ENCODE measurements around the gene SH3BGRL3. TPM values are rescaled to one million over a fixed set of nuclear protein-coding genes. Genes with fewer than 3 reads are reported as not detected.
"Not testable (repeated sequence)": the region's sequence is repeated elsewhere in the genome, so short reads cannot be mapped to it uniquely, and the experiment has no call there.

SH3BGRL3 gene
- total RNA-seq, 2 donors from 2014 or later = 38.2 to 43.1 TPM

- WGBS, 2 donors = 68 to 74% methylated on average over 7 to 8 of the region's 8 CpGs
- Histone ChIP-seq H3K27me3 (no peaks in the 10 kb centered on the region), H3K27ac (no peak overlapping the region), H3K9me3 (no peaks in the 10 kb centered on the region), H3K4me1 (peaks cover 12% of the 10 kb centered on the region), H3K4me3 (no peak overlapping the region), H3K36me3 (replicated peaks in 1 of 2; ENCODE audit: insufficient read depth in 1 of 2, low read depth in 2 of 2) (no peaks in the 10 kb centered on the region)
- no peak for ATAC-seq
- intact Hi-C loops (cut with DNase I) = no loop called here
- TF ChIP-seq, protein P1, sequence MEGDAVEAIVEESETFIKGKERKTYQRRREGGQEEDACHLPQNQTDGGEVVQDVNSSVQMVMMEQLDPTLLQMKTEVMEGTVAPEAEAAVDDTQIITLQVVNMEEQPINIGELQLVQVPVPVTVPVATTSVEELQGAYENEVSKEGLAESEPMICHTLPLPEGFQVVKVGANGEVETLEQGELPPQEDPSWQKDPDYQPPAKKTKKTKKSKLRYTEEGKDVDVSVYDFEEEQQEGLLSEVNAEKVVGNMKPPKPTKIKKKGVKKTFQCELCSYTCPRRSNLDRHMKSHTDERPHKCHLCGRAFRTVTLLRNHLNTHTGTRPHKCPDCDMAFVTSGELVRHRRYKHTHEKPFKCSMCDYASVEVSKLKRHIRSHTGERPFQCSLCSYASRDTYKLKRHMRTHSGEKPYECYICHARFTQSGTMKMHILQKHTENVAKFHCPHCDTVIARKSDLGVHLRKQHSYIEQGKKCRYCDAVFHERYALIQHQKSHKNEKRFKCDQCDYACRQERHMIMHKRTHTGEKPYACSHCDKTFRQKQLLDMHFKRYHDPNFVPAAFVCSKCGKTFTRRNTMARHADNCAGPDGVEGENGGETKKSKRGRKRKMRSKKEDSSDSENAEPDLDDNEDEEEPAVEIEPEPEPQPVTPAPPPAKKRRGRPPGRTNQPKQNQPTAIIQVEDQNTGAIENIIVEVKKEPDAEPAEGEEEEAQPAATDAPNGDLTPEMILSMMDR (IDR thresholded peaks at IDR 0.05) = no peak
- no peak for DNase-seq
These were observed 23.0 kb downstream of the SH3BGRL3 start for GRCh38 chr1:26302733-26303405.

DNA sequence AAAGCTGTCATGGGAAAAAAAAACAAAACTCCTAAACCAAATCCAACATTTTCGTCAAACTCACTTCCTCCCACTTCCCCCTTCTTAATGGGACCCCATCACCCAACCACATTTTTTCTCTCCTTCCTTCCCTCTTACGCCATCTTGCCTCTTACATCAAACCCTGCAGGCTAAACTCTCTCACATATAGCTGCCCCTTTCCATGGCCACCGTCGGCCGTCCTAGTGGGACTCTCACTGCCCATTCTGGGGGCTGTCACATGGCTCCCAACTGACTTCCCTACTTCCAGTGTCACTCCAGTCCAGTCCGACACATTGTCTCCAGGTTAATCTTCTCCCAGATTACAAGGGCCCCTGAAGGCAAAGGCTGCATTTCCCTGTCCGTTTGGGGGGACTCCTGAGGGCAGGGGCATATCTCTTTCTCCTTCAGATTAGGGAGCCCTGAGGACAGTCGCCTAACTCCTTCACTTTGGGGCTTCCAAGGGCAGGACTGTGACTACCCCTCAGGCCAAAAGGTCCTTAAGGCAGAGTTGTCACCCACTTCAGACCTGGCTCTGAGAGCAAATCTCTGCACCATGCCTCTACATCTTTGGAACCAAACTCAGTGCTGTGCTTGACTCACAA is 25.9 kb downstream of the SH3BGRL3 start:
- ATAC-seq (no peak), DNase-seq (no peak)
- Histone ChIP-seq H3K27ac (peak overlapping the region in 2 of 4 donors; percentile 42 to 74), H3K36me3 (replicated peaks in 1 of 2; ENCODE audit: insufficient read depth in 1 of 2, low read depth in 2 of 2) (no peaks in the 10 kb centered on the region), H3K9me3 (no peaks in the 10 kb centered on the region), H3K27me3 (no peaks in the 10 kb centered on the region), H3K4me1 (peaks cover 12% of the 10 kb centered on the region), H3K4me3 (peak overlapping the region; percentile 73 to 88)
- intact Hi-C loops (cut with DNase I) = no loop called here
- WGBS, 2 donors = 11 to 12% methylated on average over 8 of the region's 8 CpGs
- TF ChIP-seq, protein P1 (IDR thresholded peaks at IDR 0.05) = no peak
- TF ChIP-seq POLR2A (IDR thresholded peaks at IDR 0.05) = no peak

DNA sequence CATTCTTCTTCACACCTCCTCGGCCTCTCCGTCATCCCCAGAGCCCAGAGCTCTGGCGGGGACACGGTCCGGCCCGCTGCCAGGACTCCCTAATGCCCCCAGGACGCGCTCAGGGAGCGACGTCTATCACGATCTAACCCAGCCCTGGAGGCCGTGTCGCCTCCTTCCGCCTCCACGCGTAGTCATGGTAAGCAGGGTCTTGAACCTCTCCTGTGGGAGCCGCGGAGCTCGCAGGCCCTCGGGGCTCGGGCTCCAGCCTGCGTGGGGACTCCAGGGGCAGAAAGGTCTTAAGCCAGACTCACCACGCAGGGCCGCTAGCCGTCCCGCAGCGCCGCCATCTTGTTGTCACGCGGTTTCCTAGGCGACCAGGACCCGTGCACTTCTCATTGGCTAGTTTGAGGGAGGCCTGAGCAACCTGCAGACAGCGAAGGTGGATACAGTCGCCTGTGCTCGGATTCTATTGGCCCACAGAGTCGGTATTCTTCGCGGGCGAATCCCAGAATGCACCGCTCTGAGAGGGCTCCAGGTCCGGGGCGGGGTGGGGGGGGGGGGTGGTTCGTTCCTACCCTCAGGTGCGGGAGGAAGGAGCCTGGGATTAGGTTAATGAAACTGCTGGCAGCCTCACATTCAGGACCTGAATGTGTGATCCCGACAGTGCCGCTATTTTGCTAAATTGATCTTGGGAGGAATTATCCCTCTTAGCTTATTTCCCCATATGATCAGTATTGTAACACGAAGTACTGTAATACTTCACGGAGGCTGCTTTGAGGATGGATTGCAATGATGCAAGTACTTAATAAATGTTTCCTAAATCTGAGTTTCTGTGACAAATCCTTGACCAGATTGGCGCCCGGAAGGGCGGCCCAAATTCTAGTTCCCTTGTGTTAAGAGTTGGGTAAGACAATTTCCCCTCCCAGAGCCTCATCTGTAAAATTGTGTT is 26.7 kb downstream of the SH3BGRL3 start, which contains the start of gene UBXN11:
UBXN11 (minus strand) TSS at position 347 of the 940 bp plus-strand sequence. CDS start 3,753 bp downstream, outside the sequence.
- Histone ChIP-seq H3K9me3 (no peaks in the 10 kb centered on the region), H3K27me3 (no peaks in the 10 kb centered on the region), H3K27ac (peak within 1 kb of the TSS in 3 of 4 donors; percentile 34 to 74 (median 42)), H3K36me3 (replicated peaks in 1 of 2; ENCODE audit: insufficient read depth in 1 of 2, low read depth in 2 of 2) (no peaks in the 10 kb centered on the region), H3K4me1 (peaks cover 12% of the 10 kb centered on the region), H3K4me3 (peak within 1 kb of the TSS; percentile 73 to 88)
- TF ChIP-seq, protein P1 (IDR thresholded peaks at IDR 0.05) = no peak
- peak in 2 of 3 donors; percentile 37 to 58 for TF ChIP-seq POLR2A (IDR thresholded peaks at IDR 0.05)
- ATAC-seq = peak; percentile 100
- 1 to 8% methylated on average over 12 to 51 of the region's 51 CpGs for WGBS, 2 donors
- intact Hi-C loops (cut with DNase I) = no loop called here
- DNase-seq = peak; percentile 95 to 98 (median 97)

- intact Hi-C loops (cut with DNase I) = no loop called here
- Histone ChIP-seq H3K9me3 (no peaks in the 10 kb centered on the region), H3K27me3 (no peaks in the 10 kb centered on the region), H3K4me1 (peaks cover 12% of the 10 kb centered on the region), H3K4me3 (no peak overlapping the region), H3K27ac (peak overlapping the region in 2 of 4 donors; percentile 30 to 74), H3K36me3 (replicated peaks in 1 of 2; ENCODE audit: insufficient read depth in 1 of 2, low read depth in 2 of 2) (no peaks in the 10 kb centered on the region)
- ATAC-seq = no peak
- TF ChIP-seq, protein P1 (IDR thresholded peaks at IDR 0.05) = no peak
- TF ChIP-seq POLR2A (IDR thresholded peaks at IDR 0.05) = no peak
- no peak for DNase-seq
- 22 to 28% methylated on average over 6 of the region's 6 CpGs for WGBS, 2 donors
These were observed 27.5 kb downstream of the SH3BGRL3 start for GRCh38 chr1:26307363-26307781.

- intact Hi-C loops (cut with DNase I); H3K9me3 ChIP-seq; H3K27me3 ChIP-seq; H3K4me3 ChIP-seq; ATAC-seq; DNase-seq; H3K36me3 ChIP-seq (replicated peaks in 1 of 2; ENCODE audit: insufficient read depth in 1 of 2, low read depth in 2 of 2): not testable (repeated sequence)
- Histone ChIP-seq H3K27ac (peak overlapping the region in 1 of 4 donors; percentile 34), H3K4me1 (peaks cover 12% of the 10 kb centered on the region)
- WGBS, 2 donors = 76% methylated on average over 21 of the region's 21 CpGs
These were observed 28.3 kb downstream of the SH3BGRL3 start for GRCh38 chr1:26307966-26308899.

All from body of pancreas (tissue), 4 donors.